GM23338 (cell line): ENCODE data around the gene MMP28. TPM values are rescaled to one million over a fixed set of nuclear protein-coding genes. Genes with fewer than 3 reads are reported as not detected.
"Not testable (repeated sequence)": the region's sequence is repeated elsewhere in the genome, so short reads cannot be mapped to it uniquely, and the experiment has no call there.

Experiments
- ATAC-seq: fragments of 200-7000 bp; cut with Tn5 transposase; 3 replicates; pipeline ENCODE4 v1.9.1; 2020
- DNase-seq: peaks from one replicate; pipeline ENCODE4 v3.0.0-alpha.2; 2015; ENCODE audit warnings: low spot score
- H2AFZ ChIP-seq: fragments of 200-600 bp; sonication (generic); 2 replicates; pipeline ENCODE4 v1.8.0; 2016; ENCODE audit warnings: antibody characterized with exemption, mild to moderate bottlenecking, moderate library complexity
- H3F3A ChIP-seq: fragments of 200-600 bp; sonication (generic); replicated peaks from 2 replicates; pipeline ENCODE4 v1.8.0; 2017; ENCODE audit warnings: antibody characterized with exemption, mixed run types, low read depth
- H3K27ac ChIP-seq: fragments of 200-600 bp; sonication (generic); 2 replicates; pipeline ENCODE4 v1.6.1; 2016; ENCODE audit warnings: low read depth
- H3K27me3 ChIP-seq: fragments of 200-600 bp; sonication (generic); 2 replicates; pipeline ENCODE4 v1.8.0; 2016; ENCODE audit warnings: mild to moderate bottlenecking, mixed run types, moderate library complexity; ENCODE audit not compliant: insufficient read depth
- H3K36me3 ChIP-seq: fragments of 200-600 bp; sonication (generic); 2 replicates; pipeline ENCODE4 v1.8.0; 2016; ENCODE audit warnings: mild to moderate bottlenecking; ENCODE audit not compliant: insufficient read depth
- H3K4me1 ChIP-seq: fragments of 200-600 bp; sonication (generic); 2 replicates; pipeline ENCODE4 v1.8.0; 2016; ENCODE audit warnings: mild to moderate bottlenecking, moderate library complexity; ENCODE audit not compliant: insufficient read depth
- H3K4me2 ChIP-seq: fragments of 200-600 bp; sonication (generic); 2 replicates; pipeline ENCODE4 v1.7.1; 2017; ENCODE audit warnings: mixed run types
- H3K4me3 ChIP-seq: fragments of 200-600 bp; sonication (generic); 2 replicates; pipeline ENCODE4 v1.6.1; 2016; ENCODE audit warnings: mixed run types
- H3K79me2 ChIP-seq: fragments of 200-600 bp; sonication (generic); replicated peaks from 2 replicates; pipeline ENCODE4 v1.8.0; 2017; ENCODE audit warnings: mild to moderate bottlenecking; ENCODE audit not compliant: insufficient read depth
- H3K9me2 ChIP-seq: fragments of 200-600 bp; sonication (generic); 2 replicates; pipeline ENCODE4 v1.8.0; 2017; ENCODE audit not compliant: insufficient read depth
- H4K20me1 ChIP-seq: fragments of 200-600 bp; sonication (generic); replicated peaks from 2 replicates; pipeline ENCODE4 v1.8.0; 2017; ENCODE audit warnings: mild to moderate bottlenecking; ENCODE audit not compliant: insufficient read depth
- H3K27ac Mint-ChIP-seq: 2 replicates; pipeline ENCODE4 v1.8.0; 2020; ENCODE audit warnings: inconsistent platforms, mild to moderate bottlenecking, moderate library complexity, mixed read lengths
- H3K27me3 Mint-ChIP-seq: 3 replicates; pipeline ENCODE4 v1.8.0; 2022; ENCODE audit warnings: low read depth, mild to moderate bottlenecking, moderate library complexity, mixed read lengths, inconsistent platforms; ENCODE audit not compliant: insufficient read depth, poor library complexity
- H3K36me3 Mint-ChIP-seq: 3 replicates; pipeline ENCODE4 v1.8.0; 2021; ENCODE audit warnings: low read depth, mild to moderate bottlenecking, inconsistent platforms, moderate library complexity, mixed read lengths
- H3K4me1 Mint-ChIP-seq: 3 replicates; pipeline ENCODE4 v1.8.0; 2020; ENCODE audit warnings: mild to moderate bottlenecking, inconsistent platforms, mixed read lengths
- H3K4me3 Mint-ChIP-seq: 3 replicates; pipeline ENCODE4 v1.8.0; 2021; ENCODE audit warnings: moderate library complexity, mild to moderate bottlenecking, inconsistent platforms, mixed read lengths
- H3K9me3 Mint-ChIP-seq: 3 replicates; pipeline ENCODE4 v1.8.0; 2020; ENCODE audit warnings: moderate library complexity, mild to moderate bottlenecking, inconsistent platforms, mixed read lengths
- NANOG ChIP-seq: IDR thresholded peaks from 2 replicates; pipeline ENCODE4 v1.6.1; 2016; ENCODE audit warnings: antibody characterized with exemption, borderline replicate concordance
- polyA plus RNA-seq: library from polyadenylated mRNA; unstranded; fragments of >200 nt; fragmentation: Nextera tagmentation; extraction: Ambion mirVana; gene quantifications from 2 replicates; pipeline ENCODE4 v1.2.1, GENCODE V29; 2016
- total RNA-seq: library from RNA; depleted of rRNA; stranded (reverse); fragments of >200 nt; shearing (Covaris generic); gene quantifications from 2 replicates; pipeline ENCODE4 v1.2.3, GENCODE V29; 2014
- TF ChIP-seq, protein P1 (sequence below): IDR thresholded peaks from 2 replicates; pipeline ENCODE4 v1.6.1; 2016; ENCODE audit warnings: antibody characterized with exemption
- TF ChIP-seq, protein P2 (sequence below), 2 experiments: fragments of 200-600 bp in 1 of 2; sonication (generic) in 1 of 2; conservative IDR thresholded peaks; 2 replicates each; pipeline versions ENCODE4 v1.5.1 to v1.6.1; 2016 to 2017; ENCODE audit warnings: antibody characterized with exemption in 2 of 2, low read depth in 2 of 2, mild to moderate bottlenecking in 2 of 2, moderate library complexity in 1 of 2
- TF ChIP-seq, protein P3 (sequence below): IDR thresholded peaks from one replicate; pipeline ENCODE4 v1.6.1; 2018; ENCODE audit warnings: antibody characterized with exemption; ENCODE audit not compliant: unreplicated experiment
- TF ChIP-seq, protein P4 (sequence below): fragments of 250-450 bp; sonication (Bioruptor Pico); IDR thresholded peaks from 2 replicates; pipeline ENCODE4 v1.5.0; 2020; ENCODE audit warnings: mild to moderate bottlenecking, moderate library complexity

MMP28 gene
- total and polyA plus RNA-seq, 2 experiments from 2014 or later, result not detected

DNA sequence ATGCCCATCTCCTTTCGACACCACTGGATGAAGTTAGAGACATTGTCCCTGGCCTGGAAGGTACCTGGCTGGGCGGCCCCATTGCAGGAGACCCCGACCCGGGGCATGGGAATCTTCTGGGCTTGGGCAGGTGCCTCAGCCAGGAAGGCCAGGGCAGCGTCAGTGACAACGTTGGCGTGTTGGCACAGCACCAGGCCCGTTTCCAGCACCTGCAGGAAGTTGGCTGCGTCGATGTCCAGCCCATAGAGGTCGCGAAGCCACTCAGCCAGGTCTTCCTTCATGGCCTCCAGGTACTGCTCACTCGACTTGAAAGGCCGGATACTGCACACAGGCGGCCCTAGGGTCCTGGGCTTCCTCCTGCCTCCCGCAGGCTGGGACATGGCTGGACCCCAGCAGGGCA lies 43.0 kb downstream of the MMP28 start (continued):
- TF ChIP-seq, protein P1, sequence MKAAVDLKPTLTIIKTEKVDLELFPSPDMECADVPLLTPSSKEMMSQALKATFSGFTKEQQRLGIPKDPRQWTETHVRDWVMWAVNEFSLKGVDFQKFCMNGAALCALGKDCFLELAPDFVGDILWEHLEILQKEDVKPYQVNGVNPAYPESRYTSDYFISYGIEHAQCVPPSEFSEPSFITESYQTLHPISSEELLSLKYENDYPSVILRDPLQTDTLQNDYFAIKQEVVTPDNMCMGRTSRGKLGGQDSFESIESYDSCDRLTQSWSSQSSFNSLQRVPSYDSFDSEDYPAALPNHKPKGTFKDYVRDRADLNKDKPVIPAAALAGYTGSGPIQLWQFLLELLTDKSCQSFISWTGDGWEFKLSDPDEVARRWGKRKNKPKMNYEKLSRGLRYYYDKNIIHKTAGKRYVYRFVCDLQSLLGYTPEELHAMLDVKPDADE, result no peak
- TF ChIP-seq, protein P2, sequence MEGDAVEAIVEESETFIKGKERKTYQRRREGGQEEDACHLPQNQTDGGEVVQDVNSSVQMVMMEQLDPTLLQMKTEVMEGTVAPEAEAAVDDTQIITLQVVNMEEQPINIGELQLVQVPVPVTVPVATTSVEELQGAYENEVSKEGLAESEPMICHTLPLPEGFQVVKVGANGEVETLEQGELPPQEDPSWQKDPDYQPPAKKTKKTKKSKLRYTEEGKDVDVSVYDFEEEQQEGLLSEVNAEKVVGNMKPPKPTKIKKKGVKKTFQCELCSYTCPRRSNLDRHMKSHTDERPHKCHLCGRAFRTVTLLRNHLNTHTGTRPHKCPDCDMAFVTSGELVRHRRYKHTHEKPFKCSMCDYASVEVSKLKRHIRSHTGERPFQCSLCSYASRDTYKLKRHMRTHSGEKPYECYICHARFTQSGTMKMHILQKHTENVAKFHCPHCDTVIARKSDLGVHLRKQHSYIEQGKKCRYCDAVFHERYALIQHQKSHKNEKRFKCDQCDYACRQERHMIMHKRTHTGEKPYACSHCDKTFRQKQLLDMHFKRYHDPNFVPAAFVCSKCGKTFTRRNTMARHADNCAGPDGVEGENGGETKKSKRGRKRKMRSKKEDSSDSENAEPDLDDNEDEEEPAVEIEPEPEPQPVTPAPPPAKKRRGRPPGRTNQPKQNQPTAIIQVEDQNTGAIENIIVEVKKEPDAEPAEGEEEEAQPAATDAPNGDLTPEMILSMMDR (conservative IDR thresholded peaks at IDR 0.05; ENCODE audit: low read depth in 2 of 2), result no peak
- TF ChIP-seq, protein P3, sequence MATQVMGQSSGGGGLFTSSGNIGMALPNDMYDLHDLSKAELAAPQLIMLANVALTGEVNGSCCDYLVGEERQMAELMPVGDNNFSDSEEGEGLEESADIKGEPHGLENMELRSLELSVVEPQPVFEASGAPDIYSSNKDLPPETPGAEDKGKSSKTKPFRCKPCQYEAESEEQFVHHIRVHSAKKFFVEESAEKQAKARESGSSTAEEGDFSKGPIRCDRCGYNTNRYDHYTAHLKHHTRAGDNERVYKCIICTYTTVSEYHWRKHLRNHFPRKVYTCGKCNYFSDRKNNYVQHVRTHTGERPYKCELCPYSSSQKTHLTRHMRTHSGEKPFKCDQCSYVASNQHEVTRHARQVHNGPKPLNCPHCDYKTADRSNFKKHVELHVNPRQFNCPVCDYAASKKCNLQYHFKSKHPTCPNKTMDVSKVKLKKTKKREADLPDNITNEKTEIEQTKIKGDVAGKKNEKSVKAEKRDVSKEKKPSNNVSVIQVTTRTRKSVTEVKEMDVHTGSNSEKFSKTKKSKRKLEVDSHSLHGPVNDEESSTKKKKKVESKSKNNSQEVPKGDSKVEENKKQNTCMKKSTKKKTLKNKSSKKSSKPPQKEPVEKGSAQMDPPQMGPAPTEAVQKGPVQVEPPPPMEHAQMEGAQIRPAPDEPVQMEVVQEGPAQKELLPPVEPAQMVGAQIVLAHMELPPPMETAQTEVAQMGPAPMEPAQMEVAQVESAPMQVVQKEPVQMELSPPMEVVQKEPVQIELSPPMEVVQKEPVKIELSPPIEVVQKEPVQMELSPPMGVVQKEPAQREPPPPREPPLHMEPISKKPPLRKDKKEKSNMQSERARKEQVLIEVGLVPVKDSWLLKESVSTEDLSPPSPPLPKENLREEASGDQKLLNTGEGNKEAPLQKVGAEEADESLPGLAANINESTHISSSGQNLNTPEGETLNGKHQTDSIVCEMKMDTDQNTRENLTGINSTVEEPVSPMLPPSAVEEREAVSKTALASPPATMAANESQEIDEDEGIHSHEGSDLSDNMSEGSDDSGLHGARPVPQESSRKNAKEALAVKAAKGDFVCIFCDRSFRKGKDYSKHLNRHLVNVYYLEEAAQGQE, result no peak
- TF ChIP-seq NANOG, result no peak

DNA sequence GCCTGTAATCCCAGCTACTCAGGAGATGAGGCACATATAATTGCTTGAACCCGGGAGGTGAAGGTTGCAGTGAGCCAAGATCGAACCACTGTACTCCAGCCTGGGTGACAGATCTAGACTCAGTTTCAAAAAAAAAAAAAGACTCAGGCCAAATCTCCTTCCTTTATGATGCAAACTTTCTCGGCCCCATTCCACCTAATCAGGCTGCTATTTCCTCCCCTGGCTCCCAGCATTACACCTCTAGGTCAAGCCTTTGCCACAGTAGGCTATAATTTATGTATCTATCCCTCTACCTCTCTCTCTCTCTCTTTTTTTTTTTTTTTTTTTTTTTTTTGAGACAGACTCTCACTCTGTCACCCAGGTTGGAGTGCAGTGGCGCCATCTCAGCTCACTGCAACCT lies 43.9 kb downstream of the MMP28 start:
- not testable (repeated sequence) for H3K4me1 ChIP-seq, DNase-seq, ATAC-seq, H3K79me2 ChIP-seq, H3K27ac Mint-ChIP-seq, H3K27ac ChIP-seq, H3K4me3 Mint-ChIP-seq, H3K4me2 ChIP-seq, H3K4me3 ChIP-seq, H3K36me3 Mint-ChIP-seq, H2AFZ ChIP-seq, H3F3A ChIP-seq, H4K20me1 ChIP-seq, H3K9me2 ChIP-seq, H3K9me3 Mint-ChIP-seq, H3K36me3 ChIP-seq
- peaks cover 31% of the 10 kb centered on the region for H3K4me1 Mint-ChIP-seq
- H3K27me3 Mint-ChIP-seq, result peaks cover 35% of the 10 kb centered on the region
- peaks cover 24% of the 10 kb centered on the region for H3K27me3 ChIP-seq

DNA sequence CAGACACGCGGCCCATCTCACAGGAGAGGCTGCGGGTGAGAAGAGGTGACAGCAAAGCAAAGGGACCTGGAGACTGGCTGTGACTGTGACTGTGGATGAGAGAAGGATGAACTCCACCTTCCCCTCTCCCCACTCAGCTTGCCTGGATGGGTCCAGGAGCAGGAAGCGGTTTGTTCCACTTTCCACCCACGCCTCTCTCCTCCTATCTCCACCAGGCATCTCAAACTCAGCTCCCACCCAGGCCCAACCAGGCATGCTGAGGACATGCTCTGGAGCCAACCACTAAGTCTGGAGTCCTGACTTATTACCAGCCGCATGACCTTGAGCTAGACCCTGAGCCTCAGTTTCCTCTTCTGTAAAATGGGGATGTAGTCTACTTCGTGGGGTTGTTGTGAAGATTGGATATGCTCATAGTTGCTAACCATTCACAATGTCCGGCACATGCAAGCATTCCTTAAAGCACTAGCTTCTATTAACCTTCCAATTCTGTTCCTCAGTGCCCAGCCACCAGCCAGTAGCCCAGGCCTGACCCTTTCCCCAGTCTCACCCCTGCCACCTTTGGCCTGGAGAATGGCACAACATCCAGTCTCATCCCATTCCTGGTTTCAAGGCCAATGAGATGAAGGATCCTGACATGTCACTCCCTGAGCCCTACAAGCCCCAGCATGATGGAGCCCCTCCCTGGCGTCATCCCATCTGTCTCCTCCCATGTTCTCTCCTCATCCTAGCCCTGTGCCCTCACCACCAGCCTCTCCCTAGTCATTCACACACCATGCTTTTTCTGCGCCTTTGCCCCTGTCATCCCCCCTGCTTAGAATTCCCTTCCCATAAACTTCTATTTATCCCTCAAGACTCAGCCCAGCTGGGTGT lies 44.7 kb downstream of the MMP28 start:
- no peak for DNase-seq
- no peaks in the 10 kb centered on the region for H3K9me3 Mint-ChIP-seq
- H3K4me2 ChIP-seq, result peak overlapping the region; percentile 89
- no peak for TF ChIP-seq NANOG
- TF ChIP-seq, protein P4, sequence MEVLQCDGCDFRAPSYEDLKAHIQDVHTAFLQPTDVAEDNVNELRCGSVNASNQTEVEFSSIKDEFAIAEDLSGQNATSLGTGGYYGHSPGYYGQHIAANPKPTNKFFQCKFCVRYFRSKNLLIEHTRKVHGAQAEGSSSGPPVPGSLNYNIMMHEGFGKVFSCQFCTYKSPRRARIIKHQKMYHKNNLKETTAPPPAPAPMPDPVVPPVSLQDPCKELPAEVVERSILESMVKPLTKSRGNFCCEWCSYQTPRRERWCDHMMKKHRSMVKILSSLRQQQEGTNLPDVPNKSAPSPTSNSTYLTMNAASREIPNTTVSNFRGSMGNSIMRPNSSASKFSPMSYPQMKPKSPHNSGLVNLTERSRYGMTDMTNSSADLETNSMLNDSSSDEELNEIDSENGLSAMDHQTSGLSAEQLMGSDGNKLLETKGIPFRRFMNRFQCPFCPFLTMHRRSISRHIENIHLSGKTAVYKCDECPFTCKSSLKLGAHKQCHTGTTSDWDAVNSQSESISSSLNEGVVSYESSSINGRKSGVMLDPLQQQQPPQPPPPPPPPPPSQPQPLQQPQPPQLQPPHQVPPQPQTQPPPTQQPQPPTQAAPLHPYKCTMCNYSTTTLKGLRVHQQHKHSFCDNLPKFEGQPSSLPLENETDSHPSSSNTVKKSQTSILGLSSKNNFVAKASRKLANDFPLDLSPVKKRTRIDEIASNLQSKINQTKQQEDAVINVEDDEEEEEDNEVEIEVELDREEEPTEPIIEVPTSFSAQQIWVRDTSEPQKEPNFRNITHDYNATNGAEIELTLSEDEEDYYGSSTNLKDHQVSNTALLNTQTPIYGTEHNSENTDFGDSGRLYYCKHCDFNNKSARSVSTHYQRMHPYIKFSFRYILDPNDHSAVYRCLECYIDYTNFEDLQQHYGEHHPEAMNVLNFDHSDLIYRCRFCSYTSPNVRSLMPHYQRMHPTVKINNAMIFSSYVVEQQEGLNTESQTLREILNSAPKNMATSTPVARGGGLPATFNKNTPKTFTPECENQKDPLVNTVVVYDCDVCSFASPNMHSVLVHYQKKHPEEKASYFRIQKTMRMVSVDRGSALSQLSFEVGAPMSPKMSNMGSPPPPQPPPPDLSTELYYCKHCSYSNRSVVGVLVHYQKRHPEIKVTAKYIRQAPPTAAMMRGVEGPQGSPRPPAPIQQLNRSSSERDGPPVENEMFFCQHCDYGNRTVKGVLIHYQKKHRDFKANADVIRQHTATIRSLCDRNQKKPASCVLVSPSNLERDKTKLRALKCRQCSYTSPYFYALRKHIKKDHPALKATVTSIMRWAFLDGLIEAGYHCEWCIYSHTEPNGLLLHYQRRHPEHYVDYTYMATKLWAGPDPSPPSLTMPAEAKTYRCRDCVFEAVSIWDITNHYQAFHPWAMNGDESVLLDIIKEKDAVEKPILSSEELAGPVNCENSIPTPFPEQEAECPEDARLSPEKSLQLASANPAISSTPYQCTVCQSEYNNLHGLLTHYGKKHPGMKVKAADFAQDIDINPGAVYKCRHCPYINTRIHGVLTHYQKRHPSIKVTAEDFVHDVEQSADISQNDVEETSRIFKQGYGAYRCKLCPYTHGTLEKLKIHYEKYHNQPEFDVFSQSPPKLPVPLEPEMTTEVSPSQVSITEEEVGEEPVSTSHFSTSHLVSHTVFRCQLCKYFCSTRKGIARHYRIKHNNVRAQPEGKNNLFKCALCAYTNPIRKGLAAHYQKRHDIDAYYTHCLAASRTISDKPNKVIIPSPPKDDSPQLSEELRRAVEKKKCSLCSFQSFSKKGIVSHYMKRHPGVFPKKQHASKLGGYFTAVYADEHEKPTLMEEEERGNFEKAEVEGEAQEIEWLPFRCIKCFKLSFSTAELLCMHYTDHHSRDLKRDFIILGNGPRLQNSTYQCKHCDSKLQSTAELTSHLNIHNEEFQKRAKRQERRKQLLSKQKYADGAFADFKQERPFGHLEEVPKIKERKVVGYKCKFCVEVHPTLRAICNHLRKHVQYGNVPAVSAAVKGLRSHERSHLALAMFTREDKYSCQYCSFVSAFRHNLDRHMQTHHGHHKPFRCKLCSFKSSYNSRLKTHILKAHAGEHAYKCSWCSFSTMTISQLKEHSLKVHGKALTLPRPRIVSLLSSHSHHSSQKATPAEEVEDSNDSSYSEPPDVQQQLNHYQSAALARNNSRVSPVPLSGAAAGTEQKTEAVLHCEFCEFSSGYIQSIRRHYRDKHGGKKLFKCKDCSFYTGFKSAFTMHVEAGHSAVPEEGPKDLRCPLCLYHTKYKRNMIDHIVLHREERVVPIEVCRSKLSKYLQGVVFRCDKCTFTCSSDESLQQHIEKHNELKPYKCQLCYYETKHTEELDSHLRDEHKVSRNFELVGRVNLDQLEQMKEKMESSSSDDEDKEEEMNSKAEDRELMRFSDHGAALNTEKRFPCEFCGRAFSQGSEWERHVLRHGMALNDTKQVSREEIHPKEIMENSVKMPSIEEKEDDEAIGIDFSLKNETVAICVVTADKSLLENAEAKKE (CRISPR knock-in tag), result no peak

More for the DNA sequence above, 44.7 kb downstream of the MMP28 start:
- peaks cover 6% of the 10 kb centered on the region; the same call in 1 of the 2 replicates for H3K4me1 ChIP-seq
- ATAC-seq, result no peak; the same call in 2 of the 3 replicates
- H3K27ac Mint-ChIP-seq, result no peak overlapping the region
- no peaks in the 10 kb centered on the region for H4K20me1 ChIP-seq
- H3F3A ChIP-seq, result no peaks in the 10 kb centered on the region
- no peaks in the 10 kb centered on the region for H3K9me2 ChIP-seq
- H3K79me2 ChIP-seq, result no peaks in the 10 kb centered on the region
- peaks cover 31% of the 10 kb centered on the region for H3K4me1 Mint-ChIP-seq
- no peaks in the 10 kb centered on the region for H3K36me3 ChIP-seq
- peak overlapping the region; percentile 97 for H2AFZ ChIP-seq
- peak overlapping the region; percentile 64 for H3K4me3 Mint-ChIP-seq
- no peaks in the 10 kb centered on the region for H3K36me3 Mint-ChIP-seq
- peak overlapping the region; percentile 59 for H3K4me3 ChIP-seq
- H3K27ac ChIP-seq, result no peak overlapping the region
- H3K27me3 Mint-ChIP-seq, result peaks cover 36% of the 10 kb centered on the region
- H3K27me3 ChIP-seq, result peaks cover 24% of the 10 kb centered on the region
